CD4-positive, alpha-beta T cell treated with Interleukin-15 for 1 hour (primary cell): ENCODE measurements around the gene ACTR1B.
A peak's percentile ranks its signal among the peaks of the same experiment; 100 is the strongest.
"Not testable (repeated sequence)": the region's sequence is repeated elsewhere in the genome, so short reads cannot be mapped to it uniquely, and the experiment has no call there.

Source experiments
- DNase-seq: peaks from one replicate; pipeline ENCODE4 v3.0.0-alpha.2; 2020

Gene ACTR1B

GRCh38 chr2:97688062-97688827, 24.4 kb upstream of the ACTR1B start:
- DNase-seq: no peak

DNA sequence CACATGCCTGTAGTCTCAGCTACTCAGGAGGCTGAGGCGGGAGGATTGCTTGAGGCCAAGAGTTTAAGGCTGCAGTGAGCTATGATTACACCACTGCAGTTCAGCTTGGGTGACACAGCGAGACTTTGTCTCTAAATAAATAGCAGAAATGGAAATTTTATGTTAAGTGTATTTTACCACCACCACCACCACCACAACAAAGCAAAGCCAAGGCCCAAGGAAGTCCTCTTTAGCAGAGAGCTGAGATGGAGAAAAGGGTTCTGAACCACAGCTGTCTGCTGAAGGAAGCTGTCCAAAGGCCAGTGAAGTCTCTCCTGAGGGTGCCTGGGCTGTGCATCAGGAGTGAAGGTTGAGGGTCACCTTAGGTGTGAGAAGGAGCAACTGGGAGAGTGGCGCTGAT, 23.4 kb upstream of the ACTR1B start:
- DNase-seq: not testable (repeated sequence)

DNA sequence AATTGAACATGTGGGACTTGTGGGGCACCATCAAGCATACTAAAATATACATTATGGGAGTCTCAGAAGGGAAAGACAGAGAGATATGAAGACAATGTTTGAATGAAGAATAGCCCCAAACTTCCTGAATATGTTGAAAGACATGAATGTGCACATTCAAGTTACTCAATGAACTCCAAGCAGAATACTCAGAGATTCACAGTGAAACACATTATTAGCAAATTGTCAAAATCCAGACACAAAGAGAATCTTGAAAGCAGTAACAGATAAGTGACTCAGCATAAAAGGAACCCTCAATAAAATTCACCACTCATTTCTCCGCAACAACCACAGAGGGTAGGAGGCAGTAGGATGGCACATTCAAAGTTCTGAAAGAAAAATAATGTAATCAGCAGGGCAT, 14.5 kb upstream of the ACTR1B start:
- DNase-seq: no peak

DNA sequence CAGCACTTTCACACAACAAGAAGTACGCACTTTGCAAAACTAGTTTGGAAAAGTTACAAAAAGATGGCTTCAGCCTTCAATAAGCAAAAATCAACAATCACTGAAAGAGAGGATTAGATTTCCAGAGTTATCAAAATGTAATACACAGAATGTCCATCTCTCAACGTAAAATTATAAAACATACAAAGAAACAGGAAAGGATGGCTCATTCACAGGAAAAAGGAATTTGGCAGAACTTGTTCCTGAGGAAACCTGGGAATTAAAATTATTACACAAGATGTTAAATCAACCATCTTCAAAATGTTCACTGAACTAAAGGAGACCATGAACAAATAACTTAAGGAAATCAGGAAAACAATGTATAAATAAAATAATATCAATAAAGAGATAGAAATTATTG, 13.6 kb upstream of the ACTR1B start:
- DNase-seq: no peak

GRCh38 chr2:97676620-97677019, 12.8 kb upstream of the ACTR1B start:
- DNase-seq: no peak

- DNase-seq: no peak
These were observed 11.7 kb upstream of the ACTR1B start for GRCh38 chr2:97675430-97676113.

DNA sequence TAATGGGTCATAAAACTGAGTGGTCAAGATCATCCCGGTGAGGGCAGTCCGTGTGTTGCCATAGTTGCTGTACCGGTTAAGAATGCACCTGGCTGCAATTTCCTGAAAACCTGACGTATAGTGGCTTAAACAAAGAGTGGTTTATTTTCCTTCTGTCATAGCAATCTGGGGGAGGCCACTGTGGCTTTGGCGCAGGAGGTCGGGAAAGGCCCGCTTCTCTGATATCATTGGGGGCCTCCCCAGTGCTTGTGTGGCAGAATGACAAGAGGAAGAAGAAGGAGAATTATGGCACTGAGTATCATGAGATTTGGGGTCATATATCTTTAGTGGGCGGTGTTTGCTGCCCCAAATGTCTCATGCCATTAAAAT, 10.1 kb upstream of the ACTR1B start:
- no peak for DNase-seq

GRCh38 chr2:97673182-97673914, 9.5 kb upstream of the ACTR1B start:
- DNase-seq: no peak

DNA sequence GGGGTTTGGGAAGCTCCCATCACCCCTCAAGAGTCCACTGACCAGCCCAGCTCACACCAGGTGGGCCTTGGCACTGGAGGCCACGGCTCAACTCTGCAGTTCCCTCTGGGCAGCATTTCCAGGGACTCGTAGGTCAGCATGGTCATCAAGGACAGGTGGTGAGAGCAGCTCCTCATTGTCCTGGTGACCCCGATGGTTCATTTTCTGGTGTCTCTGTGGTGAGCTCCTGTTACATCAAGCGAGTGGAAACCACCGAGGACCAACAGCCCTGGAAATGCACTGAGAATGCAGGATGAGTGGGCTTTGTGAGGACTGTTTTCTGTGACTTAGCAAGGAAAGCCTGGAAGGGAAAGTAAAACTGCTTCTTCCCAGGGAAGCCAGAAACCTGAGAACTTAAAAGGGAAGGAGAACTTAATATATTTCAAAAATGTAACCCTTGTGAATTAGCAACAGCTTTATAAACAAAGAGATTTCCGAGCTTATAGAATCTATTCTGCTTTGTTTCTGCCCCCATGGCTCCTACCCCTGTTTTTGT, 8.8 kb upstream of the ACTR1B start:
- DNase-seq: not testable (repeated sequence)

GRCh38 chr2:97671526-97671925, 7.7 kb upstream of the ACTR1B start:
- no peak for DNase-seq

- no peak for DNase-seq
These were observed 6.6 kb upstream of the ACTR1B start for GRCh38 chr2:97670471-97670870.

- no peak for DNase-seq
These were observed 5.6 kb upstream of the ACTR1B start, which contains the start of gene C2orf92 for GRCh38 chr2:97669448-97669847. TSS of gene C2orf92 (plus strand) at chr2:97669713. CDS start at chr2:97669789, 76 bp downstream.

- DNase-seq: no peak
These were observed 759 bp upstream of the ACTR1B start for GRCh38 chr2:97664636-97664970.

DNA sequence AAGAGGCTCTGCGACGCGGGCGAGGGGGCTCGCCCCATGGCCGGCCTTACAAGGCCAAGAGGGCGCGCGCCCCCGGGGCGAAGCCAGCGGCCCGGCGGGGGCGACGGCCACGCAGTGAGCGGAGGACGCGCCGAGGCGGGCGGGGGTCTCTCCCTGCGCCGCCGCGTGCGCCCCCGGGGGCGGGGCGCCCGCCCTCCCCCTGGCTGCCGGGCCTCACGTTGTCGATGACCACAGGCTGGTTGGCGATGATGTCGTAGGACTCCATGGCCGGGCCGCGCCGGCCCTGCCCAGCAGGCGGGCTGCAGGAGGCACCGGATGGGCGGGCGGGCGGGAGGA, 250 bp downstream of the ACTR1B start:
- no peak for DNase-seq

- peak; percentile 75 for DNase-seq
These were observed 784 bp downstream of the ACTR1B start for GRCh38 chr2:97662895-97663625.

DNA sequence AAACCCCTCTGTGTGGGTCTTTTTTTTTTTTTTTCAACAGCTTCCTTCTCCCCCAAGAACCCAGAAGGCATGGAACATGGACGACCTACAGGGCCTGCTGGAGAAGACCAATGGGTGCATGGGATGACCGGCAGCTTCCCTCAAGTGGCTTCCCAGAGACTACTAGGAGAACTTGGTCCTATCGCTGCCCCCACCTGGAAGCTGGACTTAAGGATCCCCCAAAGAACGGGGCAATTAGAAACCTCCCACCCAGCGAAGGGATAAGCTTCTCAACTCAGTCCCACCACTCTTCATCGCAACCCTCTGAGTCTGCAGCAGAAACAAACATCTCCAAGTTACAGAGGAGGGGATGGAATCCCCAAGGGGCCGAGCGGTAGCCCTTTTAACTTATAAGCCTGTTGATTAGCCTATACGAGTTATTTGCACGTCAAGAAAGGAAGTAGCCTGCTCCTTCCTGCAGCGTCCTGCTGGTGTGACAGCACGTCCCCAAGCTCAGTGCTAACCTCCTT, 1.4 kb downstream of the ACTR1B start:
- DNase-seq: no peak

DNA sequence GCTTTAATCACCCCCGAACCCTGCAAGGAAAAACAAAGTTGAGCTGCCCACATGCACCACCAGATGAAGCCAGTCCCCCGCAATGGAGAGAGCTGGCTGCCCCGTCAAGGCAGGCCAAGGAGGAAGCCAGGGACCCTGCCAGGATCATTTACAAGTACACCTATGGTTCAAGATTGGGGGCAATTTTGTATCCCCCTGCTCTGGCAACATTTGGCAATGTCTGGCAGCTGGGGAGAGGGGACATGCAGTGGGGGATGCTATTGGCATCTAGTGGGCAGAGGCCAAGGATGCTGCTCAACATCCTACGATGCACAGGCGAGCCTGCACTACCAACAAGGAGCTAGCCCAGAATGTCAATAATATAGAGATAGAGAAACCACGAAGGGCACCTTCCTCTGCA, 1.9 kb downstream of the ACTR1B start:
- DNase-seq: no peak

GRCh38 chr2:97660775-97661389, 3.0 kb downstream of the ACTR1B start:
- DNase-seq: no peak

GRCh38 chr2:97660044-97660774, 3.6 kb downstream of the ACTR1B start:
- DNase-seq: no peak

- DNase-seq: no peak
These were observed 4.4 kb downstream of the ACTR1B start for GRCh38 chr2:97659256-97660043.

GRCh38 chr2:97658691-97659157, 5.1 kb downstream of the ACTR1B start:
- DNase-seq: no peak
